Peyer's patch (tissue), 4 donors: ENCODE measurements around the gene LMX1B. TPM values are rescaled to one million over a fixed set of nuclear protein-coding genes. Genes with fewer than 3 reads are reported as not detected.

Source experiments
- DNase-seq, 3 donors: peaks; one replicate each; pipeline ENCODE4 v3.0.0-alpha.2; 2017 to 2019
- H3K27ac ChIP-seq, 4 donors: fragments of 200-600 bp; sonication (generic); one replicate each; pipeline ENCODE4 v1.5.1; 2016 to 2019
- H3K27me3 ChIP-seq, 2 donors: fragments of 200-600 bp; sonication (generic); one replicate each; pipeline ENCODE4 v1.5.1; 2019
- H3K36me3 ChIP-seq, 3 donors: fragments of 200-600 bp; sonication (generic); one replicate each; pipeline ENCODE4 v1.5.1; 2016 to 2019
- H3K4me1 ChIP-seq, 4 donors: fragments of 200-600 bp; sonication (generic); one replicate each; pipeline ENCODE4 v1.5.1; 2016 to 2019
- H3K4me3 ChIP-seq, 4 donors: fragments of 200-600 bp; sonication (generic); 1 replicate in 3 of 4; 2 replicates in 1 of 4; pipeline ENCODE4 v1.5.1; 2016 to 2019; ENCODE audit warnings: mild to moderate bottlenecking in 1 of 4
- H3K9me3 ChIP-seq, 4 donors: fragments of 200-600 bp; sonication (generic); one replicate each; pipeline ENCODE4 v1.5.1; 2016 to 2019; ENCODE audit warnings: mild to moderate bottlenecking in 1 of 4
- POLR2A ChIP-seq, 2 donors: fragments of 450-650 bp; IDR thresholded peaks; one replicate each; pipeline ENCODE4 v1.5.1; 2017; ENCODE audit warnings: antibody characterized with exemption in 2 of 2, mild to moderate bottlenecking in 2 of 2, moderate library complexity in 2 of 2
- total RNA-seq, 4 donors: library from RNA; depleted of rRNA; stranded (reverse); fragments of >200 nt; gene quantifications; one replicate each; pipeline ENCODE4 v1.1.0, GENCODE V29; 2016
- TF ChIP-seq, protein P1 (sequence below), 6 experiments: fragments of 450-650 bp in 4 of 6; fragments of 200-600 bp in 2 of 6; sonication (generic) in 1 of 6; IDR thresholded peaks; one replicate each; pipeline ENCODE4 v1.5.1; 2017 to 2019; ENCODE audit warnings: antibody characterized with exemption in 6 of 6, mild to moderate bottlenecking in 3 of 6, moderate library complexity in 1 of 6

The LMX1B gene
- total RNA-seq, 4 donors from 2014 or later: not detected

DNA sequence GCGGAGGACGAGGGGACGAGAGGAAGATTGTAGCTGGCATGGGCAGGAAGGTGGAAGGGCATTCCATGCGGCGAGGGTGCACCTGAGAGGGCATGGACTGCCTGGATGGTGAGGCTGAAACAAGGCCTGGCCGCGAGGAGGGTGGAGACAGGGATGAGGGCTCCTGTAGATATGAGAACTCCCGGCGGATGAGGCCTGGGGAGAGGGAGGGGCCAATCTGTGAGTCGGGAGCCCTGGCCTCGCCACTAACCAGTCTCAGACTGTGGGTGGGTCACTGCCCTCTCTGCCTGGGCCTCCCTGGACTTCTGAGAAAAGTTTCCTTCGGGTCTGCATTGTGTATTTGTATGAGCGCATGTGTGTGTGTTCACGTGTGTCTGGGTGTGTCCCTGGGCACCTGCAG is 55.4 kb downstream of the LMX1B start:
- Histone ChIP-seq H3K27ac (no peak overlapping the region), H3K27me3 (peaks cover 0 to 17% of the 10 kb centered on the region in 2 donors), H3K4me1 (peaks cover 0 to 5% (median 0%) of the 10 kb centered on the region in 4 donors), H3K4me3 (no peak overlapping the region), H3K36me3 (no peaks in the 10 kb centered on the region), H3K9me3 (no peaks in the 10 kb centered on the region)
- no peak for DNase-seq
- TF ChIP-seq, protein P1, sequence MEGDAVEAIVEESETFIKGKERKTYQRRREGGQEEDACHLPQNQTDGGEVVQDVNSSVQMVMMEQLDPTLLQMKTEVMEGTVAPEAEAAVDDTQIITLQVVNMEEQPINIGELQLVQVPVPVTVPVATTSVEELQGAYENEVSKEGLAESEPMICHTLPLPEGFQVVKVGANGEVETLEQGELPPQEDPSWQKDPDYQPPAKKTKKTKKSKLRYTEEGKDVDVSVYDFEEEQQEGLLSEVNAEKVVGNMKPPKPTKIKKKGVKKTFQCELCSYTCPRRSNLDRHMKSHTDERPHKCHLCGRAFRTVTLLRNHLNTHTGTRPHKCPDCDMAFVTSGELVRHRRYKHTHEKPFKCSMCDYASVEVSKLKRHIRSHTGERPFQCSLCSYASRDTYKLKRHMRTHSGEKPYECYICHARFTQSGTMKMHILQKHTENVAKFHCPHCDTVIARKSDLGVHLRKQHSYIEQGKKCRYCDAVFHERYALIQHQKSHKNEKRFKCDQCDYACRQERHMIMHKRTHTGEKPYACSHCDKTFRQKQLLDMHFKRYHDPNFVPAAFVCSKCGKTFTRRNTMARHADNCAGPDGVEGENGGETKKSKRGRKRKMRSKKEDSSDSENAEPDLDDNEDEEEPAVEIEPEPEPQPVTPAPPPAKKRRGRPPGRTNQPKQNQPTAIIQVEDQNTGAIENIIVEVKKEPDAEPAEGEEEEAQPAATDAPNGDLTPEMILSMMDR (IDR thresholded peaks at IDR 0.05): no peak
- no peak for TF ChIP-seq POLR2A (IDR thresholded peaks at IDR 0.05)

- Histone ChIP-seq H3K27ac (no peak overlapping the region), H3K9me3 (no peaks in the 10 kb centered on the region), H3K27me3 (peaks cover 0 to 17% of the 10 kb centered on the region in 2 donors), H3K36me3 (no peaks in the 10 kb centered on the region), H3K4me1 (peaks cover 0 to 1% (median 0%) of the 10 kb centered on the region in 4 donors), H3K4me3 (no peak overlapping the region)
- TF ChIP-seq, protein P1 (IDR thresholded peaks at IDR 0.05): no peak
- no peak for TF ChIP-seq POLR2A (IDR thresholded peaks at IDR 0.05)
- DNase-seq: no peak
Measured at GRCh38 chr9:126670270-126670669, 56.5 kb downstream of the LMX1B start.

GRCh38 chr9:126671381-126671831 is 57.7 kb downstream of the LMX1B start:
- Histone ChIP-seq H3K4me3 (no peak overlapping the region), H3K27me3 (peaks cover 0 to 16% of the 10 kb centered on the region in 2 donors), H3K9me3 (no peaks in the 10 kb centered on the region), H3K27ac (no peak overlapping the region), H3K4me1 (no peaks in the 10 kb centered on the region), H3K36me3 (no peaks in the 10 kb centered on the region)
- no peak for TF ChIP-seq POLR2A (IDR thresholded peaks at IDR 0.05)
- TF ChIP-seq, protein P1 (IDR thresholded peaks at IDR 0.05): no peak
- no peak for DNase-seq

GRCh38 chr9:126671983-126672382 is 58.3 kb downstream of the LMX1B start:
- no peak overlapping the region for H3K4me3 ChIP-seq
- no peak overlapping the region for H3K27ac ChIP-seq
- H3K9me3 ChIP-seq: no peaks in the 10 kb centered on the region
- TF ChIP-seq POLR2A (IDR thresholded peaks at IDR 0.05): no peak
- TF ChIP-seq, protein P1 (IDR thresholded peaks at IDR 0.05): no peak
- H3K36me3 ChIP-seq: no peaks in the 10 kb centered on the region
- DNase-seq: no peak
- no peaks in the 10 kb centered on the region for H3K4me1 ChIP-seq
- H3K27me3 ChIP-seq: peaks cover 0 to 22% of the 10 kb centered on the region in 2 donors

- TF ChIP-seq, protein P1 (IDR thresholded peaks at IDR 0.05): no peak
- no peak for TF ChIP-seq POLR2A (IDR thresholded peaks at IDR 0.05)
Measured at GRCh38 chr9:126672634-126673284, 59.0 kb downstream of the LMX1B start.

More at GRCh38 chr9:126672634-126673284, 59.0 kb downstream of the LMX1B start:
- H3K36me3 ChIP-seq: no peaks in the 10 kb centered on the region
- peaks cover 0 to 28% of the 10 kb centered on the region in 2 donors for H3K27me3 ChIP-seq
- no peaks in the 10 kb centered on the region for H3K9me3 ChIP-seq
- no peak overlapping the region for H3K27ac ChIP-seq
- no peaks in the 10 kb centered on the region for H3K4me1 ChIP-seq
- no peak overlapping the region for H3K4me3 ChIP-seq
- DNase-seq: no peak
